ENCODE results near the gene AXL. TPM values are rescaled to one million over a fixed set of nuclear protein-coding genes. Genes with fewer than 3 reads are reported as not detected.
"Not testable (repeated sequence)": the region's sequence is repeated elsewhere in the genome, so short reads cannot be mapped to it uniquely, and the experiment has no call there.

Gene AXL
- total and polyA plus RNA-seq, 2 of the 8 experiments (the other 6 are each of a cell fraction or from before 2014, with no cell fraction given) = 35.3 to 51.0 TPM

DNA sequence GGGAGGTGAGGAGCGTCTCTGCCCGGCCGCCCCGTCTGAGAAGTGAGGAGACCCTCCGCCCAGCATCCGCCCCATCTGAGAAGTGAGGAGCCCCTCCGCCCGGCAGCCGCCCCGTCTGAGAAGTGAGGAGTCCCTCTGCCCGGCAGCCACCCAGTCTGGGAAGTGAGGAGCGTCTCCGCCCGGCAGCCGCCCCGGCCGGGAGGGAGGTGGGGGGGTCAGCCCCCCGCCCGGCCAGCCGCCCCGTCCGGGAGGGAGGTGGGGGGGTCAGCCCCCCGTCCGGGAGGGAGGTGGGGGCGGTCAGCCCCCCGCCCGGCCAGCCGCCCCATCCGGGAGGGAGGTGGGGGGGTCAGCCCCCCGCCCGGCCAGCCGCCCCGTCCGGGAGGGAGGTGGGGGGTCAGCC is 38.9 kb upstream of the AXL start:
- H2BK12ac ChIP-seq (ENCODE audit: low read depth, low read length); POLR2A ChIA-PET (ENCODE audit: partially characterized antibody); H3K36me3 ChIP-seq (ENCODE audit: control insufficient read depth in 2 of 4, insufficient read depth in 4 of 4, low read length in 3 of 4); H3K9me3 ChIP-seq (ENCODE audit: insufficient read depth in 2 of 2, low read depth in 1 of 2, low read length in 1 of 2); H4K5ac ChIP-seq (ENCODE audit: insufficient read length, low read depth, low read length); H4K20me1 ChIP-seq (replicated peaks in 1 of 2; ENCODE audit: control insufficient read depth in 1 of 2, insufficient read depth in 2 of 2, low read length in 2 of 2); H3K27me3 ChIP-seq (replicated peaks in 1 of 4; ENCODE audit: control insufficient read depth in 3 of 4, extremely low read depth in 1 of 4, insufficient read depth in 3 of 4, low read length in 3 of 4); H4K8ac ChIP-seq (ENCODE audit: extremely low read depth, insufficient read depth, low read length); H4K91ac ChIP-seq (replicated peaks; ENCODE audit: insufficient read length, low read length); H3K23ac ChIP-seq (ENCODE audit: insufficient read length); H3K4me2 ChIP-seq (ENCODE audit: insufficient read depth in 1 of 2, low read depth in 2 of 2, low read length in 2 of 2); H2BK5ac ChIP-seq (ENCODE audit: low read depth, low read length); H3K18ac ChIP-seq (ENCODE audit: extremely low read depth, low read length); H3K79me2 ChIP-seq (ENCODE audit: control insufficient read depth in 1 of 2, insufficient read depth in 2 of 2, low read length in 2 of 2); H3K27ac ChIP-seq (ENCODE audit: low read depth, low read length); H2AFZ ChIP-seq (ENCODE audit: low read length); CTCF ChIA-PET (ENCODE audit: partially characterized antibody); H3K4ac ChIP-seq (replicated peaks; ENCODE audit: insufficient read length, low read depth, low read length); H2BK120ac ChIP-seq (replicated peaks; ENCODE audit: low read depth, low read length); H3K56ac ChIP-seq (replicated peaks; ENCODE audit: insufficient read length, low read depth, low read length); DNase-seq (ENCODE audit: low read depth in 1 of 2, low spot score in 2 of 2); H3K23me2 ChIP-seq (ENCODE audit: low read depth, low read length); FAIRE-seq; H3K9ac ChIP-seq (replicated peaks in 1 of 4; ENCODE audit: extremely low read depth in 1 of 4, low read depth in 3 of 4, low read length in 3 of 4); H3K4me1 ChIP-seq (replicated peaks in 1 of 4; ENCODE audit: control insufficient read depth in 3 of 4, insufficient read depth in 4 of 4, low read length in 3 of 4); H2BK15ac ChIP-seq (ENCODE audit: low read length); H3K79me1 ChIP-seq (ENCODE audit: low read depth, low read length); H2AK5ac ChIP-seq (ENCODE audit: low read depth, low read length); H2BK20ac ChIP-seq (ENCODE audit: low read length); H3K4me3 ChIP-seq (ENCODE audit: extremely low read depth in 1 of 4, insufficient read depth in 2 of 4, low read depth in 3 of 4, low read length in 4 of 4); H3K14ac ChIP-seq (ENCODE audit: insufficient read length): not testable (repeated sequence)
- WGBS, 2 experiments (ENCODE audit: extremely low coverage in 1 of 2, insufficient coverage in 1 of 2, insufficient read length in 1 of 2, insufficient replicate concordance in 2 of 2, low coverage in 1 of 2, low lambda C conversion rate in 2 of 2, missing lambda C conversion rate in 1 of 2) = no CpG with 5 or more reads among the region's 34 CpGs

All from H1 (cell line).